Endothelial cell of umbilical vein (primary cell): Measurements from ENCODE around the gene HTN3.
"Not testable (repeated sequence)": the region's sequence is repeated elsewhere in the genome, so short reads cannot be mapped to it uniquely, and the experiment has no call there.

Experiments used
- FOS ChIP-seq: IDR thresholded peaks from 2 replicates; pipeline ENCODE4 v1.6.1; 2011; ENCODE audit warnings: mild to moderate bottlenecking, low read length, moderate library complexity, borderline replicate concordance; ENCODE audit not compliant: insufficient read depth
- GATA2 ChIP-seq: IDR thresholded peaks from 2 replicates; pipeline ENCODE4 v1.7.0; 2011; ENCODE audit warnings: low read depth, mild to moderate bottlenecking, moderate library complexity, mixed read lengths, low read length; ENCODE audit not compliant: insufficient read length, insufficient read depth
- POLR2A ChIP-seq: IDR thresholded peaks from 2 replicates; pipeline ENCODE4 v1.6.1; 2012; ENCODE audit warnings: low read depth, mild to moderate bottlenecking, control low read depth, low read length
- POLR2AphosphoS5 ChIP-seq: IDR thresholded peaks from 2 replicates; pipeline ENCODE4 v1.6.1; 2012; ENCODE audit warnings: low read depth, mild to moderate bottlenecking, control low read depth, low read length, moderate library complexity; ENCODE audit not compliant: insufficient read depth
- TF ChIP-seq, protein P1 (sequence below), 2 donors: IDR thresholded peaks; 1 replicate in 1 of 2; 2 replicates in 1 of 2; pipeline ENCODE4 v1.5.1; 2011; ENCODE audit warnings: low read length in 2 of 2, mild to moderate bottlenecking in 2 of 2, moderate library complexity in 2 of 2, control low read depth in 1 of 2, inconsistent platforms in 1 of 2, low read depth in 1 of 2; ENCODE audit not compliant: insufficient read depth in 1 of 2; ENCODE audit errors: extremely low read depth in 1 of 2

DNA sequence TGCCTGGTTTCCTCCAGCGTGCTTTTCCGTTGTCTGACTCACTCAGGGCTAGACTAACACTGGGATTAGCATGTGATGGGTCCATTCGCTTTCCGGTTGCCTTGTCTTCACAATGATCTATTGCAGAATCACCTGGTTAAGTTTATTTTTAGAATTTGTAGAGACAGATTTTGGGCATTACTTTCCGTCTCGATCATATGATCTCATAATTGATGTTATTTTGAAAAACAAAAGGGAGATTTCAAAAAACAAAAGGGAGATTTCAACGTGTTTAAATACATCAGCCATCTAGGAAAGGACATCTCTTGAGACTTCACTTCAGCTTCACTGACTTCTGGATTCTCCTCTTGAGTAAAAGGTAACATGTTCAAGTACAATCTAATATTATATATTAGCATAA is at the start of gene HTN3:
- TF ChIP-seq, protein P1, sequence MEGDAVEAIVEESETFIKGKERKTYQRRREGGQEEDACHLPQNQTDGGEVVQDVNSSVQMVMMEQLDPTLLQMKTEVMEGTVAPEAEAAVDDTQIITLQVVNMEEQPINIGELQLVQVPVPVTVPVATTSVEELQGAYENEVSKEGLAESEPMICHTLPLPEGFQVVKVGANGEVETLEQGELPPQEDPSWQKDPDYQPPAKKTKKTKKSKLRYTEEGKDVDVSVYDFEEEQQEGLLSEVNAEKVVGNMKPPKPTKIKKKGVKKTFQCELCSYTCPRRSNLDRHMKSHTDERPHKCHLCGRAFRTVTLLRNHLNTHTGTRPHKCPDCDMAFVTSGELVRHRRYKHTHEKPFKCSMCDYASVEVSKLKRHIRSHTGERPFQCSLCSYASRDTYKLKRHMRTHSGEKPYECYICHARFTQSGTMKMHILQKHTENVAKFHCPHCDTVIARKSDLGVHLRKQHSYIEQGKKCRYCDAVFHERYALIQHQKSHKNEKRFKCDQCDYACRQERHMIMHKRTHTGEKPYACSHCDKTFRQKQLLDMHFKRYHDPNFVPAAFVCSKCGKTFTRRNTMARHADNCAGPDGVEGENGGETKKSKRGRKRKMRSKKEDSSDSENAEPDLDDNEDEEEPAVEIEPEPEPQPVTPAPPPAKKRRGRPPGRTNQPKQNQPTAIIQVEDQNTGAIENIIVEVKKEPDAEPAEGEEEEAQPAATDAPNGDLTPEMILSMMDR (IDR thresholded peaks at IDR 0.05; ENCODE audit: extremely low read depth in 1 of 2, insufficient read depth in 1 of 2, low read depth in 1 of 2, low read length in 2 of 2), result not testable (repeated sequence)
- not testable (repeated sequence) for TF ChIP-seq POLR2AphosphoS5, POLR2A, FOS, GATA2
